Adrenal gland (tissue), 5 donors: ENCODE measurements around the gene TRNAU1AP.

ENCODE experiments used
- CTCF ChIP-seq, 6 experiments: fragments of 450-650 bp in 4 of 6; fragments of 200-600 bp in 2 of 6; sonication (generic) in 1 of 6; IDR thresholded peaks; 1 replicate in 5 of 6; 2 replicates in 1 of 6; pipeline versions ENCODE4 v1.5.1 to v1.8.0; 2016 to 2021; ENCODE audit warnings: antibody characterized with exemption in 6 of 6, mild to moderate bottlenecking in 2 of 6, moderate library complexity in 1 of 6
- POLR2A ChIP-seq, 2 donors: fragments of 450-650 bp; IDR thresholded peaks; one replicate each; pipeline ENCODE4 v1.6.1; 2017; ENCODE audit warnings: antibody characterized with exemption in 2 of 2, mild to moderate bottlenecking in 2 of 2, moderate library complexity in 1 of 2
- donor health status: DM: no; HTN: no; CAD: no.

GRCh38 chr1:28606771-28607170 lies 53.9 kb downstream of the TRNAU1AP start:
- TF ChIP-seq POLR2A (IDR thresholded peaks at IDR 0.05) (no peak), CTCF (IDR thresholded peaks at IDR 0.05) (no peak)
